ENCODE data around the gene LST1. TPM values are rescaled to one million over a fixed set of nuclear protein-coding genes. Genes with fewer than 3 reads are reported as not detected.
A peak's percentile ranks its signal among the peaks of the same experiment; 100 is the strongest.

Gene LST1
- 1 to 10 TPM; 1.6 to 7.0 (median 4.4) TPM for total RNA-seq

GRCh38 chr6:31586008-31586407, at the start of gene LST1:
Gene LST1 (plus strand): TSS chr6:31586277. CDS start chr6:31587300, 1,023 bp downstream.
- TF ChIP-seq CTCF (IDR thresholded peaks at IDR 0.05) (no peak), POLR2A (IDR thresholded peaks at IDR 0.05) (no peak)
- DNase-seq (ENCODE audit: low spot score in 2 of 2), result peak in 1 of 2 donors; percentile 77
- intact Hi-C loops (cut with DNase I; ENCODE audit: low total_unique reads), result no loop called here
- WGBS, 2 donors, result 47 to 80% methylated on average over 1 of the region's 1 CpG
- H3K4me3 ChIP-seq (ENCODE audit: low read depth, poor library complexity, severe bottlenecking), result no peak within 1 kb of the TSS

- peak in 1 of 2 donors; percentile 3 for DNase-seq (ENCODE audit: low spot score in 2 of 2)
- intact Hi-C loops (cut with DNase I; ENCODE audit: low total_unique reads), result no loop called here
- 49 to 50% methylated on average over 6 of the region's 6 CpGs for WGBS, 2 donors
- TF ChIP-seq CTCF (IDR thresholded peaks at IDR 0.05) (no peak), POLR2A (IDR thresholded peaks at IDR 0.05) (no peak)
- no peak overlapping the region for H3K4me3 ChIP-seq (ENCODE audit: low read depth, poor library complexity, severe bottlenecking)
These were observed 47.2 kb upstream of the LST1 start for GRCh38 chr6:31538805-31539400.

GRCh38 chr6:31540640-31541039, 45.4 kb upstream of the LST1 start:
- WGBS, 2 donors, result 11 to 14% methylated on average over 4 of the region's 4 CpGs
- TF ChIP-seq POLR2A (IDR thresholded peaks at IDR 0.05) (no peak), CTCF (IDR thresholded peaks at IDR 0.05) (no peak)
- no peak for DNase-seq (ENCODE audit: low spot score in 2 of 2)
- H3K4me3 ChIP-seq (ENCODE audit: low read depth, poor library complexity, severe bottlenecking), result peak overlapping the region; percentile 76
- intact Hi-C loops (cut with DNase I; ENCODE audit: low total_unique reads), result no loop called here

GRCh38 chr6:31541059-31541657, 44.9 kb upstream of the LST1 start:
- TF ChIP-seq CTCF (IDR thresholded peaks at IDR 0.05), result no peak
- TF ChIP-seq POLR2A (IDR thresholded peaks at IDR 0.05), result no peak
- H3K4me3 ChIP-seq (ENCODE audit: low read depth, poor library complexity, severe bottlenecking), result peak overlapping the region; percentile 76
- intact Hi-C loops (cut with DNase I; ENCODE audit: low total_unique reads), result no loop called here
- WGBS, 2 donors, result 0% methylated on average over 21 of the region's 21 CpGs
- DNase-seq (ENCODE audit: low spot score in 2 of 2), result peak in 1 of 2 donors; percentile 64

GRCh38 chr6:31541658-31542521, 44.2 kb upstream of the LST1 start, which contains the start of gene DDX39B:
Gene DDX39B (minus strand): TSS chr6:31542003. CDS start chr6:31540532, 1,471 bp downstream.
- peak; percentile 95 to 99 for DNase-seq (ENCODE audit: low spot score in 2 of 2)
- WGBS, 2 donors, result 0 to 1% methylated on average over 41 to 43 of the region's 43 CpGs
- TF ChIP-seq CTCF (IDR thresholded peaks at IDR 0.05) (no peak), POLR2A (IDR thresholded peaks at IDR 0.05) (peak in 1 of 2 donors; percentile 77)
- H3K4me3 ChIP-seq (ENCODE audit: low read depth, poor library complexity, severe bottlenecking), result peak within 1 kb of the TSS; percentile 76
- intact Hi-C loops (cut with DNase I; ENCODE audit: low total_unique reads), result no loop called here

Measured in lower leg skin (tissue), 4 donors.